Keratinocyte (primary cell): ENCODE data around the gene SNAI3. TPM values are rescaled to one million over a fixed set of nuclear protein-coding genes. Genes with fewer than 3 reads are reported as not detected.

Experiments
- DNase-seq: peaks from one replicate; pipeline ENCODE4 v3.0.0-alpha.2; 2011; ENCODE audit warnings: low read depth, missing footprints, low spot score
- FAIRE-seq: peaks from 2 replicates; lab custom pipeline; 2011; peaks lifted over from hg19 to GRCh38; lab: Jason Lieb, UNC
- H2AFZ ChIP-seq: 2 replicates; pipeline ENCODE4 v1.6.0; 2012; ENCODE audit warnings: low read length, control low read depth, inconsistent platforms; ENCODE audit not compliant: control insufficient read depth
- H3K27ac ChIP-seq: 2 replicates; pipeline ENCODE4 v1.5.1; 2011; ENCODE audit warnings: low read length; ENCODE audit not compliant: control insufficient read depth, insufficient read depth
- H3K27me3 ChIP-seq: 3 replicates; pipeline ENCODE4 v1.6.0; 2011; ENCODE audit warnings: low read length; ENCODE audit not compliant: control insufficient read depth, insufficient read depth; ENCODE audit errors: extremely low read depth
- H3K36me3 ChIP-seq, 2 experiments: 2 replicates in 1 of 2; 3 replicates in 1 of 2; pipeline ENCODE4 v1.5.1; 2011; ENCODE audit warnings: low read length in 2 of 2, mild to moderate bottlenecking in 1 of 2; ENCODE audit not compliant: control insufficient read depth in 2 of 2, insufficient read depth in 2 of 2; ENCODE audit errors: extremely low read depth in 1 of 2
- H3K4me1 ChIP-seq: 3 replicates; pipeline ENCODE4 v1.5.1; 2011; ENCODE audit warnings: low read length; ENCODE audit not compliant: control insufficient read depth, insufficient read depth; ENCODE audit errors: extremely low read depth
- H3K4me2 ChIP-seq: 3 replicates; pipeline ENCODE4 v1.6.0; 2011; ENCODE audit warnings: low read depth, low read length; ENCODE audit not compliant: control insufficient read depth, insufficient read depth; ENCODE audit errors: extremely low read depth
- H3K4me3 ChIP-seq, 3 experiments: fragments of 200-600 bp in 1 of 3; sonication (generic) in 1 of 3; 2 replicates in 2 of 3; 3 replicates in 1 of 3; pipeline ENCODE4 v1.5.1; 2011 to 2016; ENCODE audit warnings: low read length in 3 of 3, mild to moderate bottlenecking in 3 of 3, control low read depth in 2 of 3, inconsistent platforms in 1 of 3, low read depth in 1 of 3, mixed read lengths in 1 of 3, mixed run types in 1 of 3, moderate library complexity in 1 of 3; ENCODE audit not compliant: control insufficient read depth in 2 of 3, insufficient read depth in 2 of 3; ENCODE audit errors: extremely low read depth in 1 of 3
- H3K79me2 ChIP-seq: 2 replicates; pipeline ENCODE4 v1.6.0; 2012; ENCODE audit warnings: low read length; ENCODE audit not compliant: control insufficient read depth, insufficient read depth
- H3K9ac ChIP-seq: 3 replicates; pipeline ENCODE4 v1.6.0; 2011; ENCODE audit warnings: low read length; ENCODE audit not compliant: control insufficient read depth, insufficient read depth; ENCODE audit errors: extremely low read depth
- H3K9me1 ChIP-seq: 3 replicates; pipeline ENCODE4 v1.6.0; 2011; ENCODE audit warnings: low read length; ENCODE audit not compliant: control insufficient read depth, insufficient read depth; ENCODE audit errors: extremely low read depth
- H3K9me3 ChIP-seq: 2 replicates; pipeline ENCODE4 v1.5.1; 2012; ENCODE audit warnings: low read depth, low read length; ENCODE audit not compliant: control insufficient read depth
- H4K20me1 ChIP-seq: 3 replicates; pipeline ENCODE4 v1.6.0; 2011; ENCODE audit warnings: low read length; ENCODE audit not compliant: control insufficient read depth, insufficient read depth; ENCODE audit errors: extremely low read depth
- CTCF ChIP-seq, 3 experiments: IDR thresholded peaks in 1 of 3; conservative IDR thresholded peaks in 1 of 3; optimal IDR thresholded peaks in 1 of 3; 2 replicates in 2 of 3; 3 replicates in 1 of 3; pipeline versions ENCODE3 to v1.5.1; 2011; ENCODE audit warnings: low read length in 3 of 3, mild to moderate bottlenecking in 3 of 3, moderate library complexity in 2 of 3, control low read depth in 1 of 3, inconsistent platforms in 1 of 3; ENCODE audit not compliant: insufficient read depth in 2 of 3; ENCODE audit errors: extremely low read depth in 1 of 3
- EZH2 ChIP-seq: IDR thresholded peaks from one replicate; pipeline ENCODE4 v1.6.1; 2012; ENCODE audit warnings: inconsistent platforms, mild to moderate bottlenecking, low read length, moderate library complexity
- dilution Hi-C: fragments of 300-500 bp; cut with MboI; formaldehyde crosslinking; loops from one replicate; pipeline ENCODE4 v1.7.0; 2020; ENCODE audit warnings: low sequenced_read_pairs; ENCODE audit not compliant: extremely low pct_ligation_motif_present
- polyA plus RNA-seq, 5 experiments: library from polyadenylated mRNA; depleted of rRNA in 3 of 5; stranded (reverse) in 3 of 5; stranded (forward) in 1 of 5; unstranded in 1 of 5; fragments of >200 nt; gene quantifications; 1 replicate in 1 of 5; 2 replicates in 3 of 5; 3 replicates in 1 of 5; pipeline versions ENCODE4 v1.2.1 to v1.2.3, GENCODE V29; 2011 to 2012; ENCODE audit warnings: missing spikeins in 2 of 5, low read depth in 1 of 5, low replicate concordance in 1 of 5

SNAI3 gene
- polyA plus RNA-seq, 1 donor (not counting 4 experiments of a cell fraction or from before 2014, with no cell fraction given) = not detected

GRCh38 chr16:88715312-88716190 lies 29.2 kb upstream of the SNAI3 start:
- H3K9ac ChIP-seq = no peak overlapping the region
- H3K27ac ChIP-seq = no peak overlapping the region
- peaks cover 2% of the 10 kb centered on the region for H3K79me2 ChIP-seq
- no peaks in the 10 kb centered on the region for H3K4me1 ChIP-seq
- no peaks in the 10 kb centered on the region for H3K27me3 ChIP-seq
- H3K4me2 ChIP-seq = no peak overlapping the region
- TF ChIP-seq CTCF (optimal IDR thresholded peaks at IDR 0.05 in 1 of 3, IDR thresholded peaks at IDR 0.05 in 1 of 3, conservative IDR thresholded peaks at IDR 0.05 in 1 of 3; ENCODE audit: extremely low read depth in 1 of 3, insufficient read depth in 2 of 3, low read length in 3 of 3) (no peak), EZH2 (no peak)
- H3K9me3 ChIP-seq = no peaks in the 10 kb centered on the region
- dilution Hi-C loops = no loop called here
- no peak for FAIRE-seq
- peaks cover 3% of the 10 kb centered on the region for H4K20me1 ChIP-seq
- H3K9me1 ChIP-seq = no peaks in the 10 kb centered on the region
- no peak for DNase-seq
- no peak overlapping the region for H3K4me3 ChIP-seq
- H3K36me3 ChIP-seq = peaks cover 54 to 57% of the 10 kb centered on the region in 2 experiments
- no peak overlapping the region for H2AFZ ChIP-seq

GRCh38 chr16:88714420-88715302 lies 28.4 kb upstream of the SNAI3 start:
- no peak overlapping the region for H3K9ac ChIP-seq
- no peaks in the 10 kb centered on the region for H3K9me1 ChIP-seq
- dilution Hi-C loops = no loop called here
- H3K9me3 ChIP-seq = no peaks in the 10 kb centered on the region
- peaks cover 54 to 55% of the 10 kb centered on the region in 2 experiments for H3K36me3 ChIP-seq
- peaks cover 5% of the 10 kb centered on the region for H3K79me2 ChIP-seq
- no peak for FAIRE-seq
- no peaks in the 10 kb centered on the region for H3K4me1 ChIP-seq
- DNase-seq = no peak
- H3K4me2 ChIP-seq = no peak overlapping the region
- TF ChIP-seq CTCF (optimal IDR thresholded peaks at IDR 0.05 in 1 of 3, IDR thresholded peaks at IDR 0.05 in 1 of 3, conservative IDR thresholded peaks at IDR 0.05 in 1 of 3; ENCODE audit: extremely low read depth in 1 of 3, insufficient read depth in 2 of 3, low read length in 3 of 3) (no peak), EZH2 (no peak)
- H2AFZ ChIP-seq = no peak overlapping the region
- H3K27ac ChIP-seq = no peak overlapping the region
- H3K27me3 ChIP-seq = no peaks in the 10 kb centered on the region
- H3K4me3 ChIP-seq = no peak overlapping the region
- H4K20me1 ChIP-seq = peaks cover 3% of the 10 kb centered on the region
